ENCODE data around the gene TMEM161A.

The TMEM161A gene

GRCh38 chr19:19098084-19098702 lies 40.1 kb downstream of the TMEM161A start:
- DNase-seq (ENCODE audit: low read depth): no peak
- H3K4me3 ChIP-seq (ENCODE audit: control insufficient read depth, low read depth, low read length): no peak overlapping the region
- TF ChIP-seq CTCF (conservative IDR thresholded peaks at IDR 0.05; ENCODE audit: control insufficient read depth, insufficient read depth, low read depth, low read length): no peak

- H3K4me3 ChIP-seq (ENCODE audit: control insufficient read depth, low read depth, low read length): no peak overlapping the region
- no peak for TF ChIP-seq CTCF (conservative IDR thresholded peaks at IDR 0.05; ENCODE audit: control insufficient read depth, insufficient read depth, low read depth, low read length)
- DNase-seq (ENCODE audit: low read depth): no peak
Observed at GRCh38 chr19:19096641-19097627, 41.3 kb downstream of the TMEM161A start.

DNA sequence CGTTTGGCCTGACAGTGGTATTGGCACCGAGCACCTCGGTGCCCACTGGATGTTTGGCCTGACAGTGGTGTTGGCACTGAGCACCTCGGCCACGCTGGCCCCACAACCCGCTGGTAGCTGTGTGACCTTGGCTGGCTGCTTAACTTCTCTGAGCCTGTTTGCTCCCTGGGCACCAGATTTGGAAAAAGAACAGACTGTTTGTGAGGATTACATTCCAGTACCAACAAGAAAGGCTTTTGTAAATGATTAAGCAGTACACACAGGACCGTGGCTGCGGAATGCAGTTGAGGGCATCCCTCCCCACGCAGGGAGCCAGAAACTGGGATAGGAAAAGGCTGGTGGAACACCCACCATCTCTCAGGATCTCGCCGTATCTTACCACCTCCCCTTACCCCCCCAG lies 42.6 kb downstream of the TMEM161A start:
- no peak overlapping the region for H3K4me3 ChIP-seq (ENCODE audit: control insufficient read depth, low read depth, low read length)
- no peak for DNase-seq (ENCODE audit: low read depth)
- no peak for TF ChIP-seq CTCF (conservative IDR thresholded peaks at IDR 0.05; ENCODE audit: control insufficient read depth, insufficient read depth, low read depth, low read length)

- DNase-seq (ENCODE audit: low read depth): no peak
- TF ChIP-seq CTCF (conservative IDR thresholded peaks at IDR 0.05; ENCODE audit: control insufficient read depth, insufficient read depth, low read depth, low read length): no peak
- H3K4me3 ChIP-seq (ENCODE audit: control insufficient read depth, low read depth, low read length): no peak overlapping the region
Observed at GRCh38 chr19:19094513-19094912, 43.8 kb downstream of the TMEM161A start.

DNA sequence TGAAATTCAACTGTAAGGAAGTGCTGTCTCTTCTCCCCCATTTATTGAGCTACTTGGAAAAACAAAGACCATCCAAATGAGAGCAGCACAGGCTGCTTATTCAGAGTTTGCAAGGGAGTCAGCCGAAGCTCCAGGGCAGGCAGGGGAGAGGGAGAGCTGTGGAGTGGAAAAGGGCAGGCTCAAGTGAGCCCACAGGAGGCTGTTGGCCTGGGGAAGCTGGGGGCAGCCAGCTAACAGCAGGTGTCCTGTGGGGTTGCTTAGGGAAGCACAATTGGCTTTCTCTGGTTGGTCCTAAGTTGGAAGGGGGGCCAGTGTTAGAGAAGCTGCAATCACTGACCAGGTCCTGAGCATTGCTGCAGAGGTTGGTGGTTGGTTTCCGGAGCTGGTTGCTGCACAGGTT lies 50.6 kb downstream of the TMEM161A start:
- H3K4me3 ChIP-seq (ENCODE audit: control insufficient read depth, low read depth, low read length): no peak overlapping the region
- TF ChIP-seq CTCF (conservative IDR thresholded peaks at IDR 0.05; ENCODE audit: control insufficient read depth, insufficient read depth, low read depth, low read length): no peak

DNA sequence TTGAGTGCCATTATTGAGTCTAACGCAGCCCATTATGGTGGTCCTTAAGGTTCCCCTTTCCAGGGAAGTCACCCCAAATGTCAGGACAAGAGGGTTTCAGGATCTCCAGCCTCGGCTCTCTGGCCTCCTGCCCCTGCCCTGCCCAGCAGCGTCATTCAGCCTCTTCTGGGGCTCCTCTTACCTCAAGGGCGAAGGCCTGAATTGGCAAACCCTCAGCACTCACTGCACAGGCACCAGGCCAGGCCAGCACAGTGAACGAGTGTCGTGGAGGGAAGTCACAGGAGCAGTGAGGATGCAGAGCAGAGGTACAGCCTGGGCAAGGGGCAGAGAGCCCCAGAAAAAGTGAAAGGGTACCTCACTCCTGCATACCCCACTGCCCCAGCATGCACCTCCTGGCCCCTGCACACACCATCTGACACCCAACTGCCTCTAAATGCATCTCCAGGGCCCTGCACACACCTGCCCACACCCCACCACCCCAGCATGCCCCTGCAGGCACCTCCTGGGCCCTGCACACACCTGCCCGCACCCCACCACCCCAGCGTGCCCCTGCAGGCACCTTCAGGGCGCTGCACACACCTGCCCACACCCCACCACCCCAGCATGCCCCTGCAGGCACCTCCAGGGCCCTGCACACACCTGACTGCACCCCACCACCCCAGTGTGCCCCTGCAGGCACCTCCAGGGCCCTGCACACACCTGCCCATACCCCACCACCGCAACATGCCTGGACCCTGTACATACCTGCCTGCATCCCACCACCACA lies 54.7 kb downstream of the TMEM161A start:
- H3K4me3 ChIP-seq (ENCODE audit: control insufficient read depth, low read depth, low read length): no peak overlapping the region
- TF ChIP-seq CTCF (conservative IDR thresholded peaks at IDR 0.05; ENCODE audit: control insufficient read depth, insufficient read depth, low read depth, low read length): no peak
- DNase-seq (ENCODE audit: low read depth): no peak

More for the DNA sequence above, 50.6 kb downstream of the TMEM161A start:
- DNase-seq (ENCODE audit: low read depth): no peak

Measured in fibroblast of mammary gland (primary cell).